ENCODE results near the gene ROBO1.
A peak's percentile ranks its signal among the peaks of the same experiment; 100 is the strongest.

The ROBO1 gene

DNA sequence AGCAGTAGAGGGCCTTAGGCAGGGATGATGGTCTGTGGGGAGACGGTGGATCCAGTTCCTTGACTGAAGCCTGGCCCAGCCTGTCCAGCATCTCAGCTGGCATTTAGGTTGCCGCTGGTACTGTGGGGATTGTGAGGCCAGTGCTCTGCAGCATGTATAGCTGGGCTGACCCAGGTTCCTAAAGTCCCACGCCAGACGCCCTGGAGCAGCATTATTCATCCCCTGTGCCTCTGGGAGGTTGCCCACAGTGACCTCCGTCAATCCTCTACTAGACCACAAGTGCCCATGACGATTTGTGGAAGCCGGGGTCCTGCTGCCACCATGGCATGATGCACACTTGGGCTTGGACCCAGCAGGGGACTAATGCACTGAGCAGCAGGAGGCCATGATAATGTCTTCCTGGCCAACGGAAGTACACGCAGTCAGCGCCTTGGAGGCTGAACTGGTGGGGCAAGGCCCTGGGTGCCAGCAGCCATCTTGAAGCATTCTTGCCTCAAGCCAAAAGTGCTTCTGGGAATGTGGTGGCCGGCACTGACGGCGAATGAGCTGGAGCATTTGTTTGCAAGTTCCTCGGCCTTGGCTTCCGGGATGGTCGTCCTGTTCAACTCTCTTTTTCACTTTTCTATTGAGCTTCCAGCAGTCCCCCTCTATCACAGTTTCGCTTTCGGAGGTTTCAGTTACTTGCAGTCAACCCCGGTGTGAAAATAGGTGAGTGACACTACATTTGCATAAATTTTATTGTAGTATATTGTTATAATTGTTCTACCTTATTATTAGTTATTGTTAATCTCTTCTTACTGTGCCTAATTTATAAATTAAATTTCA, 949.4 kb downstream of the ROBO1 start:
- H3K4me3 ChIP-seq, result no peak overlapping the region

DNA sequence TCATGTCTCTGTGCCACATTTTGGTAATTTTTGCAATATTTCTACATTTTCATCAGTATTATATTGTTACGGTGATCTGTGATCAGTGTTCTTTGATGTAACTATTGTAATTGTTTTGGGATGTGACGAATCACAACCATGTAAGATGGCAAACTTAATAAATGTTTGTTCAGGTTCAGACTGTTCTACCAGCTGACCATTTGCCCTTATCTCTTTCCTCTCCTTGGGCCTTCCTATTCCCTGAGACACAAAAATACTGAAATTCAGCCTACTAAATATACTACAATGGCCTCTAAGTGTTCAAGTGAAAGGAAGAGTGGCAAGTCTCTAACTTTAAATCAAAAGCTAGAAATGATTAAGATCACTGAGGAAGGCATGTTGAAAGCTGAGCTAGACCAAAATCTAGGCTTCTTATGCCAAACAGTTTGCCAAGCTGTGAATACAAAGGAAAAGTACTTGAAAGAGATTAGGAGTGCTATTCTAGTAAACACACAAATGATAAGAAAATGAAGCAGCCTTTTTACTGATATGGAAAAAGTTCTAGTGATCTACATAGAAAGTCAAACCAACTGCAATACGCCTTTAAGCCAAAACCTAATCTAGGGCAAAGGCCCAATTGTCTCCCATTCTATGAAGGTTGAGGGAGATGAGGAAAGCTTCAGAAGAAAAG, 952.8 kb downstream of the ROBO1 start:
- Histone ChIP-seq H3K27ac (no peak overlapping the region), H3K4me3 (no peak overlapping the region)

More for the DNA sequence above, 949.4 kb downstream of the ROBO1 start:
- H3K27ac ChIP-seq, result no peak overlapping the region

DNA sequence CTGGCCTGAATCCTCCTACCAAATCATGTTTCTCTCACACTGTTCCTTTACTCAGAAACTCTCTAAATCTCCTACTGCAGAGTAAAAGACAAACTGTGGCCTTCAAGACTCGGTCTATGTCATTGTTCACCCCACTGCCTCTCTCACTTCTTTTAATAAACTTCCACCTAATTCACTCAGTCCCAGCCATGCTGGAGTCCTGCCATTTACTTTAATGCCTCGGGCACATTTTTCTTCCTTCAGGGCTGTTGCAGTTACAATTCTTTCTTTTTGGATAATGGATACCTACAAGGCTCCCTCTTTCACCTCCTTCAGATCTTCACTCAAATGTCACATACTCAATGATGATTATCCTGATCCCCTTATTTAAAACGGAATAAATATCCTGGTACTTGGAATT, 955.6 kb downstream of the ROBO1 start:
- Histone ChIP-seq H3K27ac (no peak overlapping the region), H3K4me3 (no peak overlapping the region)

- Histone ChIP-seq H3K27ac (no peak overlapping the region), H3K4me3 (no peak overlapping the region)
These were observed 957.8 kb downstream of the ROBO1 start for GRCh38 chr3:78809966-78810365.

DNA sequence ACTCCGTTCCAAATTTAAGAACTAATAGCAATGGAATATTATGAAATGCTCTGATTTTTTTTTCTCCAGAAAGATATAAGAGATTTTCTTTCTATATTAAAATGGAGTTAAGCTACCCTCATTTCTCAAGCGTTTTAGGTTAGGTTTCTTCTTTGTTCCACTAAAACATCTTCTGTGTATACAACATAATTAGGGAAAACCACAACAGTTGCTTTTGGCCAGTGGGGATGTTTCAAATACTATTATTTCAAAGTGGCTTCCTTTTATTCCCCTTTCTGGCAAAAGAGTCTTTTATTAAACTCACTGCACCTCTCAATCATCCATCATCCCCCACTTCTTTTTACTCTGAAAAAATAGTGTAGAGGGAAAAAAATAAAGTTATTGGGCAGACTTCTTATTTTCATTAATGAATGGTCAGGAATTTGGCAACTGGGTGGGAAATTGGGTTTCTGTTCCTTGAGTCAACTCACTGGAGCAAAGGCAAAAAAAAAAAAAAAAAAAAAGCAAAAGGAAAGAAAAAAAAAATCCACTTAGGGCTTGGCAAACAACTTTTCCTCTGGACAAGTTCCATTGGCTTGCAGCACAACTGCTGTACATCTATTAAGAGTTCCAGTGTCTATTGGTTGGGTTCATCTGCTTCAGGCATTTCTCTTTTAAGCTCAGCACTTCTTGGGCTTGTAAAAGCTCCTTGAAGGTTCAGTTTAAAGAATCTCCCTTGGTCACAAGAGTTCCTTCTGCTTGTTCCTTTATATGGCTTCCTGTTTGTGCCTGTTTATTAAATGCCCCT, 963.4 kb downstream of the ROBO1 start:
- Histone ChIP-seq H3K27ac (peak overlapping the region in 5 of 21 experiments; percentile 20 to 55 (median 25)), H3K4me3 (no peak overlapping the region)

- no peak overlapping the region for H3K4me3 ChIP-seq
- H3K27ac ChIP-seq, result peak overlapping the region in 2 of 21 experiments; percentile 30 to 73
These were observed 965.3 kb downstream of the ROBO1 start for GRCh38 chr3:78802562-78802930.

- peak overlapping the region in 5 of 21 experiments; percentile 12 to 73 (median 30) for H3K27ac ChIP-seq
- H3K4me3 ChIP-seq, result no peak overlapping the region
These were observed 965.8 kb downstream of the ROBO1 start for GRCh38 chr3:78801926-78802561.

DNA sequence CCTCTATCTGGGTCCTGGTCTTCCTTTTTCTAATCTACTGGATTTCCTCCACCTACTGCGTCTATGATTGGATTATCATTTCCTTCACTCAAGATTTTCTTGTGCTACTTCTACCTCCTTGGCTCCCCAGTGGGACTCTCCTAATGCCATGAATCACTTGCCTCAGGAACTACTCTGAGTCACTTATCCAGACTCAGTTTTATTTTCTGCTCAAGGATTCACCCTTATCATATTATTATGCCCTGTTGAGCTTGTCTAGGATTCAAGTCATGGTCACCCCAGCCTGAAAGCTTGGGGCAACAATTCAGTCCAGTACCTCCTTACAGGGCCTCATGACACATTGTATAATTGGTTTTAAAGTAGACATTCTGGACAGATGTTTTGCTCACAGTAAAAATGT, 968.1 kb downstream of the ROBO1 start:
- Histone ChIP-seq H3K4me3 (no peak overlapping the region), H3K27ac (no peak overlapping the region)

DNA sequence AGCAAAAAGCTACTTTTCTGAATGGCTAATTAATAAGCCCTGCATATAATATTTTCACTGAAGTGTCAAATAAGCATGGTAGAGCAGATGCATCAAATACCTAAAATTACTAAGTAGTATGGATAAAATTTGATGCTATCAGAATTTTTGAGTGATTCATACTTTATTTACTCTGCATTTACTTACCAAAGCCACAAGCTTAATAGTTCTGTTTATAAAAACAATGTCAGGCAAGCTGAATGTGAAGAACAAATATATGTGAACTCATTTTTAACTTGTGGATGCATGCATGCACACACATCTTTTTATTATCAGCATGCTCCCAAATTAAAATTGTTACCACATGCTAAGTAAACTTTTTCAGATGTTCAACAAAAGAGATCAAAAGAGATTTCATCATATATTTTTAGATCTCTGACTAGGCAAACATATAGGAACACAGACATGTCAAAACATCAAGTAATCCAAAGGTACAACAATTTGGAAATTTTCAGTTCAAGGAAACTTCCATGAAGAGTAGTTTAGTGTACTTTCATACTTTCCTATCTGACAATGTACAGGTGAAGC, 969.4 kb downstream of the ROBO1 start:
- no peak overlapping the region for H3K27ac ChIP-seq

GRCh38 chr3:78794431-78794830, 973.4 kb downstream of the ROBO1 start:
- Histone ChIP-seq H3K4me3 (no peak overlapping the region), H3K27ac (no peak overlapping the region)

More for the DNA sequence above, 969.4 kb downstream of the ROBO1 start:
- H3K4me3 ChIP-seq, result no peak overlapping the region

GRCh38 chr3:78792733-78793132, 975.1 kb downstream of the ROBO1 start:
- no peak overlapping the region for H3K4me3 ChIP-seq
- no peak overlapping the region for H3K27ac ChIP-seq

DNA sequence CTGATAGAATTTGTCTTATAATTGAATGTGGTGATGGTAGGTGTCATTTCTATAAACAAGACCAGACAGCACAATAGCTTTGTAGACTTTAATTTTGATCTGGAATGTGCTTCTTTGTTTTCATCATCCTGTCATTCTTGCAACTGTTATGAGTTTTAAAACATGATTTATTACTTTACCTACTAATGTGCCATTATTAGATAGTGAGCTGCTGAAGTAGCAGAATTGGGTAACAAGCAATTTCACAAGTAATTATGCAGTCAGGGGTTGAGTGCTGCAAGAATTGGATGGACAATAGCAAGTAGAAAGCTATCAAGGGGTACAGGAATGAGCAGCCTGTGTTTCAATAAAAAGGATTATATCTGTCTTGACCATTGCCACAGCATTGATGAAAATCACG, 975.6 kb downstream of the ROBO1 start:
- H3K27ac ChIP-seq, result no peak overlapping the region

DNA sequence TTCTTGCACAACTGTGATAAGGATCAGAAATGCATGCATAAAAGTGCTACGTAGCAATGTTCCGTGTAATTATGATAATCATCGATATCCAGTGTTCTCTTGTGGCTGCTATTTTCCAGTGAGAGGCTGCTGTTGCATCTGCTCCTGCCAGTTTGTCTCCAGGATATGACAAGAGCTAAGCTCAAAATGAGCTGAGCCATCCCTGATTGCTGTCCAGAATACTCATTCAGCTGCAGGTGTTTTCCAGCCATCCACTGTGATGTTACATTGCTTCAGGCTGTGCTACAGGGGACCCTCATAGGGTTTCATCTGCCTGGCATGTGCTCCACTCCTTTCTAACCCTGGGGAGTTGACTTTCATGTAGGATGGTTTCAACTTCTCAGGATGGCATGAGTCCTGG, 976.0 kb downstream of the ROBO1 start:
- Histone ChIP-seq H3K27ac (no peak overlapping the region), H3K4me3 (no peak overlapping the region)

More for the DNA sequence above, 975.6 kb downstream of the ROBO1 start:
- H3K4me3 ChIP-seq, result no peak overlapping the region

DNA sequence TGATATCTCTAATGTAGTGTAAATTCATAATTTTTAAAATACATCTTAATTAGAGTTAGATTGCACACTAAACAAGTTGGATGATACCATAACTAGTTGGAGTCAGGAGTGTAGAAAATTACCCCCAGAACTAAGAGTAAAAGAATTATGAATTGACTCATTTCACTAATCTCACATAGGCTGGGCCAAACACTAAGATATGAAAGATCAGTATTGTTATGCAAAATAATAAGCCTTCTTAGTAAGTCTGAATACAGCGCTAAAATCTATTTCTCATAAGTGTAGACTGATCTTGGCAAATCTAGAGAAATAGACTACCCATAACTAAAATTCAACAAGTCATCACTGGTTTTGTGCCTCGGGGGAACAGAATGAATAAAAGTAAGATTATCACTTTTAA, 979.0 kb downstream of the ROBO1 start:
- no peak overlapping the region for H3K4me3 ChIP-seq
- no peak overlapping the region for H3K27ac ChIP-seq

- no peak overlapping the region for H3K27ac ChIP-seq
- no peak overlapping the region for H3K4me3 ChIP-seq
These were observed 982.8 kb downstream of the ROBO1 start for GRCh38 chr3:78785004-78785403.

DNA sequence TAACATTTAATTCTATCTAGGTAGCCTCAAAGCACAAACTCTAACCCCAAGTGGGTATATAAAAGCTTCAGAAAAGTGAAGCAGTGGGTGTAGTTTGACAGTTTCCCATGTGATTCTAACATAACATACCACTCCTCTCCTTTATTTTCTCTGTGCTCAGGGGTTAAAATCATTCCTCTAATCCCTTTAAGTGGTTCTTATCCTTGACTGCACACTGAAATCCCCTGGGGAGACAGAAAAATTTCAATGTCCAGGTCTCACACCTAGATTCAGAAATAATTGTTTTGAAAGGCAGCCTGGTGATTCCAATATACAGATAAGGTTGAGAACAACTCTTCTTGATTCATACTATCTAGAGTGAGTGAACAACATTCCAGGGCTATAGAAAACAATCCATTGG, 986.4 kb downstream of the ROBO1 start:
- no peak overlapping the region for H3K4me3 ChIP-seq

GRCh38 chr3:78765671-78766485, 1001.9 kb downstream of the ROBO1 start:
- Histone ChIP-seq H3K27ac (no peak overlapping the region), H3K4me3 (no peak overlapping the region)

More for the DNA sequence above, 986.4 kb downstream of the ROBO1 start:
- H3K27ac ChIP-seq, result no peak overlapping the region

DNA sequence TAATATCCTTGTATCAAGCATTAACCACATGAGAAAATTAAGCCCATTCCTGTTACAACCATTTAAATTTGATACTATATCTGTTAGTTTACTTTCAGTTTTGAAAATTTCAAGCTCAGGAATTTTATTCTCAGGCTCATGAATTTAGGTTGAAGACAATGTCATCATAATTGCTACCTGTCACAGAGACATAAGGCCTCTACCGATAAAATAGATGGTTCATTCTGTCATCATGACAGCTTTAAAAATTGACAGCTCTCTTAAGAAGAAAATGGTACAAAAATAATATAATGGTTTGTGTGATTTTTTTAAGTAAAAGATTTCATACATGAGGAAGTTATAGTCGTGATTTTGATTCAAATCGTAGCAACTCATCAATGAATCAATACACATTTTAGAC, 1003.2 kb downstream of the ROBO1 start:
- no peak overlapping the region for H3K27ac ChIP-seq
- no peak overlapping the region for H3K4me3 ChIP-seq

GRCh38 chr3:78762121-78762520, 1005.7 kb downstream of the ROBO1 start:
- Histone ChIP-seq H3K27ac (no peak overlapping the region), H3K4me3 (no peak overlapping the region)

All from skin epidermis (tissue), 12 donors.